Calu3 (cell line): ENCODE results near the gene OOSP3. TPM values are rescaled to one million over a fixed set of nuclear protein-coding genes. Genes with fewer than 3 reads are reported as not detected.

ENCODE experiments used
- BruUV-seq: library from RNA; stranded (reverse); fragments of 400-500 nt; replicated peaks from 2 replicates; lab custom pipeline; 2021; lab: Mats Ljungman, UMichigan
- CTCF ChIA-PET: fragments of 300-600 bp; sonication (Branson Sonifier 250); formaldehyde crosslinking; loops from one replicate; lab custom pipeline; 2022; ENCODE audit warnings: antibody characterized with exemption; lab: Charles Lee
- DNase-seq: peaks from one replicate; pipeline ENCODE4 v3.0.0; 2022
- H3K27ac Mint-ChIP-seq: one replicate; pipeline ENCODE4 v1.8.0; 2022; ENCODE audit warnings: mixed read lengths; ENCODE audit not compliant: unreplicated experiment
- H3K27me3 Mint-ChIP-seq: one replicate; pipeline ENCODE4 v1.8.0; 2022; ENCODE audit warnings: mixed read lengths; ENCODE audit not compliant: unreplicated experiment
- H3K36me3 Mint-ChIP-seq: one replicate; pipeline ENCODE4 v1.8.0; 2022; ENCODE audit warnings: mild to moderate bottlenecking, moderate library complexity, mixed read lengths; ENCODE audit not compliant: insufficient read depth, unreplicated experiment
- H3K4me1 Mint-ChIP-seq: one replicate; pipeline ENCODE4 v1.8.0; 2022; ENCODE audit warnings: mild to moderate bottlenecking, low read depth, mixed read lengths; ENCODE audit not compliant: unreplicated experiment
- H3K4me3 Mint-ChIP-seq: one replicate; pipeline ENCODE4 v1.8.0; 2022; ENCODE audit warnings: mild to moderate bottlenecking, low read depth, moderate library complexity, mixed read lengths; ENCODE audit not compliant: unreplicated experiment
- H3K9me3 Mint-ChIP-seq: one replicate; pipeline ENCODE4 v1.8.0; 2022; ENCODE audit warnings: low read depth, mixed read lengths; ENCODE audit not compliant: unreplicated experiment
- CTCF ChIP-seq: fragments of 200-600 bp; IDR thresholded peaks from one replicate; pipeline ENCODE4 v1.8.0; 2022; ENCODE audit warnings: antibody characterized with exemption; ENCODE audit not compliant: unreplicated experiment
- intact Hi-C: fragments of 100-400 bp; cut with micrococcal nuclease; formaldehyde crosslinking; loops from one replicate; pipeline ENCODE4 v1.10.0; 2022; ENCODE audit not compliant: unreplicated experiment
- total RNA-seq: library from RNA; stranded (reverse); gene quantifications from 2 replicates; pipeline ENCODE4 v1.2.3, GENCODE V29; 2022

Gene OOSP3
- total RNA-seq, 1 experiment from 2014 or later = not detected

GRCh38 chr11:59943997-59944714, 65.6 kb downstream of the OOSP3 start:
- Mint-ChIP-seq H3K9me3 (no peaks in the 10 kb centered on the region), H3K27me3 (no peaks in the 10 kb centered on the region), H3K4me3 (no peak overlapping the region), H3K36me3 (no peaks in the 10 kb centered on the region), H3K27ac (no peak overlapping the region), H3K4me1 (no peaks in the 10 kb centered on the region)
- intact Hi-C loops = no loop called here
- no peak for TF ChIP-seq CTCF
- no peak for DNase-seq
- no TSS peak for BruUV-seq
- CTCF ChIA-PET = no interaction called here

- no peak for DNase-seq
- no TSS peak for BruUV-seq
- Mint-ChIP-seq H3K27me3 (no peaks in the 10 kb centered on the region), H3K4me1 (no peaks in the 10 kb centered on the region), H3K27ac (no peak overlapping the region), H3K9me3 (peaks cover 2% of the 10 kb centered on the region), H3K36me3 (no peaks in the 10 kb centered on the region), H3K4me3 (no peak overlapping the region)
- intact Hi-C loops = no loop called here
- no peak for TF ChIP-seq CTCF
- CTCF ChIA-PET = interaction anchor here (0.7 kb wide), 1 partner anchor 204 kb away, joined by 3 read pairs; no protein-coding TSS in a partner anchor
Measured at GRCh38 chr11:59944720-59945119, 66.1 kb downstream of the OOSP3 start.

Other genes starting within 250 kb of the OOSP3 start
- gene PATL1, start 209.7 kb upstream of the OOSP3 start, total RNA-seq = 56.9 and 59.8 TPM in 2 replicates
- gene OR10V1, start 164.9 kb upstream of the OOSP3 start, total RNA-seq = not detected in 2 replicates
- gene STX3, start 123.4 kb upstream of the OOSP3 start, total RNA-seq = 50.1 and 56.9 TPM in 2 replicates
- 49.8 and 51.2 TPM in 2 replicates for gene MRPL16, start 68.0 kb upstream of the OOSP3 start, total RNA-seq
- not detected in 2 replicates for gene CBLIF, start 33.3 kb upstream of the OOSP3 start, total RNA-seq
- gene TCN1, start 12.3 kb upstream of the OOSP3 start, total RNA-seq = 335 and 428 TPM in 2 replicates
- gene OOSP1, start 59.6 kb downstream of the OOSP3 start, total RNA-seq = not detected in 2 replicates
- not detected in 2 replicates for gene OOSP4A, start 85.3 kb downstream of the OOSP3 start, total RNA-seq
- not detected in 2 replicates for gene OOSP4B, start 138.4 kb downstream of the OOSP3 start, total RNA-seq
- not detected in 2 replicates for gene OOSP2, start 161.6 kb downstream of the OOSP3 start, total RNA-seq
- not detected in 2 replicates for gene MS4A3, start 177.9 kb downstream of the OOSP3 start, total RNA-seq
- not detected in 2 replicates for gene MS4A2, start 209.9 kb downstream of the OOSP3 start, total RNA-seq